Smooth muscle cell of bladder (primary cell): ENCODE data around the gene SF3B3. TPM values are rescaled to one million over a fixed set of nuclear protein-coding genes. Genes with fewer than 3 reads are reported as not detected.

ENCODE experiments used
- total RNA-seq: library from RNA; depleted of rRNA; stranded (reverse); fragments of >200 nt; gene quantifications from 2 replicates; pipeline ENCODE4 v1.2.3, GENCODE V29; 2014

The SF3B3 gene
- total RNA-seq: 53.0 and 56.6 TPM in 2 replicates

GRCh38 chr16:70523743-70524398, at the start of gene SF3B3:
TSS of gene SF3B3 (plus strand) at chr16:70523816. CDS start at chr16:70526657, 2,841 bp downstream.

DNA sequence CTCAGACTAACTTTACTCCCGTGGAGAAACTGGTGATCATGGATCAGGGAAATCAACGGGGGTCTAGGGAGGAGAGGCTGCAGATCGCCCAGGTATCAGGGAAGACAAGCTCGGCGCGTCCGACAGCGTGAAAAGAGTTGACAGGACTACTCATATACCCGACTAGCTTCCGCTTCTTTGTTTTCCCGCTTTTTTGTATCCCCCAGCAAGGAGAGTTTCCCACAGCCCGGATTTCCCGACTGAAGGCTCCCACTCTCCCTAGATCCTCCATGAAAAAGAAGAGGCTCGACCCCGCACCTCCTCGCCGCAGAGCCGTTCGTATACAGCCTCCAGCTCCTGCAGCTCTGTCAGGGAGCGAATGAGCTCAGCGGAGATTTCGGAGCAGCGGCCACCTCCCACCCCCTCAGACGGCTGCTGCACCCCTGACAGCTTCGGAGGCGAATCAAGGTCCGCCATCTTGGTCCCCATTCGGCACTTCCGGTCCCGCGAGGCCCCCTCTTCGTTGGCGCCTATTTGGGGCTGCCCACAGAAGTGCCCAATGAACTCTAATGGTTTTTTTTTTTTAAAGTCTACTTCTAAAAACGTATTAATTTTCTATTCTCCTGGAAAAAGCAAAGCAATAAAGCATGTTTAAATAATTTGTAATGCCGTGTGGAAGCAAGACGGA, 407 bp upstream of the SF3B3 start, which contains the start of gene COG4:
COG4 (minus strand) TSS at position 479 of the 667 bp plus-strand sequence; CDS start at position 468, 11 bp downstream.

Other genes with a start within 250 kb of the SF3B3 start
- 230 and 231 TPM in 2 replicates for gene AARS1, start 234.3 kb upstream of the SF3B3 start, total RNA-seq
- 19.5 and 30.9 TPM in 2 replicates for gene DDX19B, start 224.6 kb upstream of the SF3B3 start, total RNA-seq
- gene DDX19A, start 176.9 kb upstream of the SF3B3 start, total RNA-seq: 38.1 and 46.9 TPM in 2 replicates
- 21.6 and 22.8 TPM in 2 replicates for gene ST3GAL2, start 84.7 kb upstream of the SF3B3 start, total RNA-seq
- gene FCSK, start 69.2 kb upstream of the SF3B3 start, total RNA-seq: 6.3 and 7.7 TPM in 2 replicates
- gene COG4, start 262 bp upstream of the SF3B3 start, total RNA-seq: 70.4 and 76.9 TPM in 2 replicates
- 4.1 and 5.3 TPM in 2 replicates for gene IL34, start 122.7 kb downstream of the SF3B3 start, total RNA-seq
- 12.5 and 14.3 TPM in 2 replicates for gene MTSS2, start 162.2 kb downstream of the SF3B3 start, total RNA-seq